HG03558 (cell line): ENCODE data around the gene CENATAC.
"Not testable (repeated sequence)": the region's sequence is repeated elsewhere in the genome, so short reads cannot be mapped to it uniquely, and the experiment has no call there.

ENCODE experiments used
- ATAC-seq: cut with Tn5 transposase; IDR thresholded peaks from one replicate; pipeline ENCODE4 v1.9.1; 2021; ENCODE audit warnings: moderate number of reproducible peaks; ENCODE audit not compliant: unreplicated experiment; ENCODE audit errors: extremely low read depth

CENATAC gene

GRCh38 chr11:118991486-118992038 lies 6.4 kb upstream of the CENATAC start:
- ATAC-seq: not testable (repeated sequence)

GRCh38 chr11:118996926-118997626 lies 862 bp upstream of the CENATAC start:
- no peak for ATAC-seq

GRCh38 chr11:118998388-118998717 lies 415 bp downstream of the CENATAC start:
- ATAC-seq: no peak

- no peak for ATAC-seq
These were observed 884 bp downstream of the CENATAC start for GRCh38 chr11:118998822-118999221.

GRCh38 chr11:119000906-119001305 lies 3.0 kb downstream of the CENATAC start:
- no peak for ATAC-seq

- no peak for ATAC-seq
These were observed 8.7 kb downstream of the CENATAC start for GRCh38 chr11:119006656-119007055.

- no peak for ATAC-seq
These were observed 13.6 kb downstream of the CENATAC start for GRCh38 chr11:119011476-119012053.

- ATAC-seq: no peak
These were observed 14.8 kb downstream of the CENATAC start for GRCh38 chr11:119012629-119013170.

- no peak for ATAC-seq
These were observed 16.4 kb downstream of the CENATAC start for GRCh38 chr11:119014209-119014924.

- ATAC-seq: no peak
These were observed 17.2 kb downstream of the CENATAC start for GRCh38 chr11:119015054-119015611.

GRCh38 chr11:119016216-119017009 lies 18.5 kb downstream of the CENATAC start:
- ATAC-seq: no peak

- not testable (repeated sequence) for ATAC-seq
These were observed 19.4 kb downstream of the CENATAC start for GRCh38 chr11:119017377-119017776.

- ATAC-seq: peak; percentile 62
These were observed 20.4 kb downstream of the CENATAC start, which contains the start of the genes RPS25 and TRAPPC4 for GRCh38 chr11:119018074-119018938. Gene RPS25 (minus strand): TSS chr11:119018343. CDS start chr11:119018284, 59 bp downstream. Gene TRAPPC4 (plus strand): TSS chr11:119018766. CDS start chr11:119018796, 30 bp downstream.

- ATAC-seq: no peak
These were observed 22.1 kb downstream of the CENATAC start for GRCh38 chr11:119019996-119020395.

GRCh38 chr11:119021631-119022030 lies 23.7 kb downstream of the CENATAC start:
- no peak for ATAC-seq

- ATAC-seq: no peak
These were observed 25.8 kb downstream of the CENATAC start for GRCh38 chr11:119023741-119024140.

GRCh38 chr11:119024430-119025098 lies 26.6 kb downstream of the CENATAC start:
- ATAC-seq: no peak

- no peak for ATAC-seq
These were observed 27.1 kb downstream of the CENATAC start for GRCh38 chr11:119025099-119025473.
